A549 treated with CpdA at 1 μM for 4 hours (cell line): Measurements from ENCODE around the gene RNF135. TPM values are rescaled to one million over a fixed set of nuclear protein-coding genes. Genes with fewer than 3 reads are reported as not detected.

Experiments
- total RNA-seq: library from RNA; stranded (reverse); fragments of 200-300 nt; extraction: Qiagen RNA extraction; gene quantifications from 5 replicates; pipeline ENCODE4 v1.2.3, GENCODE V29; 2022; ENCODE audit warnings: low read depth

The RNF135 gene, protein sequence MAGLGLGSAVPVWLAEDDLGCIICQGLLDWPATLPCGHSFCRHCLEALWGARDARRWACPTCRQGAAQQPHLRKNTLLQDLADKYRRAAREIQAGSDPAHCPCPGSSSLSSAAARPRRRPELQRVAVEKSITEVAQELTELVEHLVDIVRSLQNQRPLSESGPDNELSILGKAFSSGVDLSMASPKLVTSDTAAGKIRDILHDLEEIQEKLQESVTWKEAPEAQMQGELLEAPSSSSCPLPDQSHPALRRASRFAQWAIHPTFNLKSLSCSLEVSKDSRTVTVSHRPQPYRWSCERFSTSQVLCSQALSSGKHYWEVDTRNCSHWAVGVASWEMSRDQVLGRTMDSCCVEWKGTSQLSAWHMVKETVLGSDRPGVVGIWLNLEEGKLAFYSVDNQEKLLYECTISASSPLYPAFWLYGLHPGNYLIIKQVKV
- 23.6 to 27.2 TPM (median 26.1 TPM) in 5 replicates for total RNA-seq

DNA sequence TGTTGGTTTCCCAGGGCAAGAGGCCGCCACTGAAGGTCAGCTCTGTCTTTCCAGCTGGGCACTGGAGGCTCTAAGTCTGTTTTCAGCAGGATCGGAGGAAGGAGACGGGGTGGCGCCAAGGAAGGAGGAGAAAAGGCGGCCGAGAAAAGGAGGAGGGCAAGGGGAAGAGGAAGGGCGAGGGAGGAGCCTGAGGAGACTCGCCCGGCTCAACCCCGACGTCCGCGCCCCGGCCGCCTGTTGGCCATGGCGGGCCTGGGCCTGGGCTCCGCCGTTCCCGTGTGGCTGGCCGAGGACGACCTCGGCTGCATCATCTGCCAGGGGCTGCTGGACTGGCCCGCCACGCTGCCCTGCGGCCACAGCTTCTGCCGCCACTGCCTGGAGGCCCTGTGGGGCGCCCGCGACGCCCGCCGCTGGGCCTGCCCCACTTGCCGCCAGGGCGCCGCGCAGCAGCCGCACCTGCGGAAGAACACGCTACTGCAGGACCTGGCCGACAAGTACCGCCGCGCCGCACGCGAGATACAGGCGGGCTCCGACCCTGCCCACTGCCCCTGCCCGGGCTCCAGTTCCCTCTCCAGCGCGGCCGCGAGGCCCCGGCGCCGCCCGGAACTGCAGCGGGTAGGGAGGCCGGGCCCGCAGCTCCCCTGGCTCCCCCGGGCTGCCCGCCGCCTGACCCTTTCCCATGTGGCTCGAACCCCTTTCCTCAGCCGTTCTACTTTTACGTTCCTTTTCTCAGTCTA, at the start of gene RNF135:
RNF135 (plus strand) TSS at position 209 of the 737 bp plus-strand sequence; CDS start at position 244, 35 bp downstream.

DNA sequence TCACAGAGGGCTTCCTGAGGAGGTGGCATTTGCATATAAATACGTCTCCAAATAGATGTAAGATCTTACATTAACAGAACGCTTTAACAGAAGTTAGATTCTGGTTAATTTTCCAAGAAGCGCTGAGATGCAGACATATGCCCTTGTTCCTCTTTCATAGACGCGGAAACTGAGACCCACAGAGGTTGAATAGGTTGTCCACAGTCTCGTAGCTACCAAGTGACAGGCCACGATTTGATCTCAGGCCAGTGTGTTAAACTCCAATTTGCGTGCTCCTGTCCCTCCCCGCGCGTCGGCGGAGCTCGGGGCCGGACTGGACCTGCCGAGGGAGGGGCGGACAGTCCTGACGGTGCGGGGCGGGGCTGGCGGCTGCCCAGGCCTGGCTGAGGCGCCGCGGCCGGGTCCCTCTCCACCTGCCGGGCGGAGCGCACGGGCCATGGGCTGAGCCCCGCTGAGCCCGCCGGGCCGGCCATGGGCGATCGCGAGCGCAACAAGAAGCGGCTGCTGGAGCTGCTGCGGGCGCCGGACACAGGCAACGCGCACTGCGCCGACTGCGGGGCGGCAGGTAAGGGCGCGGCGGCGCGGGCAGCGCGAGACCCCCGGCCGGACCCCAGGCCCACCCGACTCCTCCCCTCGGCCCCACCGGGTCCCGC, 49.2 kb upstream of the RNF135 start, which contains the start of gene ADAP2:
ADAP2 (plus strand) TSS at position 402 of the 653 bp plus-strand sequence; CDS start at position 472, 70 bp downstream.

Other genes with a start within 250 kb of the RNF135 start
- gene CRLF3, start 146.3 kb upstream of the RNF135 start, total RNA-seq = 12.6 to 18.6 TPM (median 15.8 TPM) in 5 replicates
- gene ATAD5, start 139.1 kb upstream of the RNF135 start, total RNA-seq = 3.5 to 6.9 TPM (median 4.3 TPM) in 5 replicates
- gene TEFM, start 64.8 kb upstream of the RNF135 start, total RNA-seq = 19.7 to 34.9 TPM (median 20.7 TPM) in 5 replicates
- gene ADAP2, start 49.1 kb upstream of the RNF135 start, total RNA-seq = 2.2 to 3.1 TPM (median 2.8 TPM) in 5 replicates
- gene NF1, start 123.9 kb downstream of the RNF135 start, total RNA-seq = 16.3 to 22.3 TPM (median 21.5 TPM) in 5 replicates